ENCODE results near the gene CFL2. TPM values are rescaled to one million over a fixed set of nuclear protein-coding genes. Genes with fewer than 3 reads are reported as not detected.

The CFL2 gene
- total and polyA plus RNA-seq, 2 of the 13 experiments (the other 11 are each of a cell fraction or from before 2014, with no cell fraction given): 114 to 158 TPM

DNA sequence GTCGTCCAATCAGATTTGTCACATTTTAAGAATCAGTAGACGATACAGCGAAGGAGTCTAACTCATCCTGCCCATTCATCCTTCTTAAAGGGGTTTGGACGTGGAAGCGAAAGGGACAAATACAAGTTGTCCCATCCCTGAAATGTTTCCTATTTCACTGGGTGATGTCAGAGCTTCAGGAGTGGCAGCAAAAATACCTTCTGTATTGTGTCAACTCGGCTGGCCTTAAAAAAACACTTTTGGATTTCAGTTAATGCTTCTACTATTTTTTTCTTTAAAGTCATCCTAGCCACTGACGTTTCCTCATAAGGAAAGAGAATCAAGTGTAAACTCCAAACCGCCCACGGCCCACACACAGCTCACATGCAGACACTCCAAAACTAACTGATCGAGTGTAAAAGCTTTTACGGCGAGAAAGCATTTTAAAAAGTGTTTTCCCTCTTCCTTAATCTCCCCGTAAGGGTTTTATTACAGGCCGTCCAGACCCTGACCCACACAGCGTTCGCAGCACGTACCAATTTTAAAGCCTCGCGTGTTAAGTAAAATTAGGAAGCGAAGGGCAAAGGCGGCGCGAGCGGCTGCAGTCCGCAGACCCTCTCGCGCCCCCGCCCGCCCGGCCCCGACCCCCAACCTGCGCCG is 593 bp downstream of the CFL2 start (continued):
- TF ChIP-seq, protein P1, sequence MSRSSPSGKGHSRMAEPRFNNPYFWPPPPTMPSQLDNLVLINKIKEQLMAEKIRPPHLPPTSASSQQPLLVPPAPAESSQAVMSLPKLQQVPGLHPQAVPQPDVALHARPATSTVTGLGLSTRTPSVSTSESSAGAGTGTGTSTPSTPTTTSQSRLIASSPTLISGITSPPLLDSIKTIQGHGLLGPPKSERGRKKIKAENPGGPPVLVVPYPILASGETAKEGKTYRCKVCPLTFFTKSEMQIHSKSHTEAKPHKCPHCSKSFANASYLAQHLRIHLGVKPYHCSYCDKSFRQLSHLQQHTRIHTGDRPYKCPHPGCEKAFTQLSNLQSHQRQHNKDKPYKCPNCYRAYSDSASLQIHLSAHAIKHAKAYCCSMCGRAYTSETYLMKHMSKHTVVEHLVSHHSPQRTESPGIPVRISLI (CRISPR knock-in tag; IDR thresholded peaks at IDR 0.05; ENCODE audit: borderline replicate concordance): peak; percentile 34; the same call in 1 of the 2 replicates
- TF ChIP-seq CSRNP1 (CRISPR knock-in tag; IDR thresholded peaks at IDR 0.05) (0 out of 2 replicates have a peak, but pooled peaks have one; percentile 12), GFI1 (CRISPR knock-in tag; IDR thresholded peaks at IDR 0.05; ENCODE audit: borderline replicate concordance) (0 out of 2 replicates have a peak, but pooled peaks have one; percentile 57), ZNF792 (CRISPR knock-in tag; IDR thresholded peaks at IDR 0.05) (peak; percentile 16; the same call in 1 of the 2 replicates), ZNF256 (CRISPR knock-in tag; conservative IDR thresholded peaks at IDR 0.05) (peak; percentile 18; the same call in 1 of the 2 replicates), ZNF101 (CRISPR knock-in tag; IDR thresholded peaks at IDR 0.05; ENCODE audit: borderline replicate concordance, low read depth) (no peak), ZNF18 (CRISPR knock-in tag; IDR thresholded peaks at IDR 0.05; ENCODE audit: insufficient replicate concordance) (peak; percentile 83), ZNF207 (IDR thresholded peaks at IDR 0.05; ENCODE audit: borderline replicate concordance) (no peak), ZNF205 (CRISPR knock-in tag; IDR thresholded peaks at IDR 0.05) (no peak), CHCHD3 (CRISPR knock-in tag; IDR thresholded peaks at IDR 0.05) (0 out of 2 replicates have a peak, but pooled peaks have one; percentile 23), IRX3 (CRISPR knock-in tag; IDR thresholded peaks at IDR 0.05; ENCODE audit: borderline replicate concordance, low read depth) (peak; percentile 27; the same call in 1 of the 2 replicates), SMYD3 (CRISPR knock-in tag; IDR thresholded peaks at IDR 0.05) (peak; percentile 56), ZNF33B (CRISPR knock-in tag; IDR thresholded peaks at IDR 0.05) (0 out of 2 replicates have a peak, but pooled peaks have one; percentile 24), U2AF2 (IDR thresholded peaks at IDR 0.05; ENCODE audit: low read depth, low read length) (no peak), ZMAT3 (CRISPR knock-in tag; conservative IDR thresholded peaks at IDR 0.05) (no peak)
- TF ChIP-seq, protein P2, sequence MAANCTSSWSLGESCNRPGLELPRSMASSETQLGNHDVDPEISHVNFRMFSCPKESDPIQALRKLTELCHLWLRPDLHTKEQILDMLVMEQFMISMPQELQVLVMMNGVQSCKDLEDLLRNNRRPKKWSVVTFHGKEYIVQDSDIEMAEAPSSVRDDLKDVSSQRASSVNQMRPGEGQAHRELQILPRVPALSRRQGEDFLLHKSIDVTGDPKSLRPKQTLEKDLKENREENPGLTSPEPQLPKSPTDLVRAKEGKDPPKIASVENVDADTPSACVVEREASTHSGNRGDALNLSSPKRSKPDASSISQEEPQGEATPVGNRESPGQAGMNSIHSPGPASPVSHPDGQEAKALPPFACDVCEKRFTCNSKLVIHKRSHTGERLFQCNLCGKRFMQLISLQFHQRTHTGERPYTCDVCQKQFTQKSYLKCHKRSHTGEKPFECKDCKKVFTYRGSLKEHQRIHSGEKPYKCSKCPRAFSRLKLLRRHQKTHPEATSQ (CRISPR knock-in tag; IDR thresholded peaks at IDR 0.05; ENCODE audit: borderline replicate concordance): 0 out of 2 replicates have a peak, but pooled peaks have one; percentile 26
- TF ChIP-seq, protein P3, sequence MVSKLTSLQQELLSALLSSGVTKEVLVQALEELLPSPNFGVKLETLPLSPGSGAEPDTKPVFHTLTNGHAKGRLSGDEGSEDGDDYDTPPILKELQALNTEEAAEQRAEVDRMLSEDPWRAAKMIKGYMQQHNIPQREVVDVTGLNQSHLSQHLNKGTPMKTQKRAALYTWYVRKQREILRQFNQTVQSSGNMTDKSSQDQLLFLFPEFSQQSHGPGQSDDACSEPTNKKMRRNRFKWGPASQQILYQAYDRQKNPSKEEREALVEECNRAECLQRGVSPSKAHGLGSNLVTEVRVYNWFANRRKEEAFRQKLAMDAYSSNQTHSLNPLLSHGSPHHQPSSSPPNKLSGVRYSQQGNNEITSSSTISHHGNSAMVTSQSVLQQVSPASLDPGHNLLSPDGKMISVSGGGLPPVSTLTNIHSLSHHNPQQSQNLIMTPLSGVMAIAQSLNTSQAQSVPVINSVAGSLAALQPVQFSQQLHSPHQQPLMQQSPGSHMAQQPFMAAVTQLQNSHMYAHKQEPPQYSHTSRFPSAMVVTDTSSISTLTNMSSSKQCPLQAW (CRISPR knock-in tag; IDR thresholded peaks at IDR 0.05): 0 out of 2 replicates have a peak, but pooled peaks have one; percentile 15
- TF ChIP-seq, protein P4, sequence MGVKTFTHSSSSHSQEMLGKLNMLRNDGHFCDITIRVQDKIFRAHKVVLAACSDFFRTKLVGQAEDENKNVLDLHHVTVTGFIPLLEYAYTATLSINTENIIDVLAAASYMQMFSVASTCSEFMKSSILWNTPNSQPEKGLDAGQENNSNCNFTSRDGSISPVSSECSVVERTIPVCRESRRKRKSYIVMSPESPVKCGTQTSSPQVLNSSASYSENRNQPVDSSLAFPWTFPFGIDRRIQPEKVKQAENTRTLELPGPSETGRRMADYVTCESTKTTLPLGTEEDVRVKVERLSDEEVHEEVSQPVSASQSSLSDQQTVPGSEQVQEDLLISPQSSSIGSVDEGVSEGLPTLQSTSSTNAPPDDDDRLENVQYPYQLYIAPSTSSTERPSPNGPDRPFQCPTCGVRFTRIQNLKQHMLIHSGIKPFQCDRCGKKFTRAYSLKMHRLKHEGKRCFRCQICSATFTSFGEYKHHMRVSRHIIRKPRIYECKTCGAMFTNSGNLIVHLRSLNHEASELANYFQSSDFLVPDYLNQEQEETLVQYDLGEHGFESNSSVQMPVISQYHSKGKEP (CRISPR knock-in tag; IDR thresholded peaks at IDR 0.05): peak; percentile 48; the same call in 1 of the 2 replicates

Measured in HepG2 (cell line).